Panc1 (cell line): ENCODE measurements around the gene TBC1D9B. TPM values are rescaled to one million over a fixed set of nuclear protein-coding genes. Genes with fewer than 3 reads are reported as not detected.

ENCODE experiments used
- ATAC-seq: fragments of 200-7000 bp; cut with Tn5 transposase; 2 replicates; pipeline ENCODE4 v1.9.1; 2020; ENCODE audit warnings: mild to moderate bottlenecking, moderate library complexity
- BruUV-seq: library from RNA; stranded (reverse); fragments of 400-500 nt; replicated peaks from 2 replicates; lab custom pipeline; 2021; lab: Mats Ljungman, UMichigan
- CTCF ChIA-PET: fragments of 300-600 bp; sonication (Branson Sonifier 250); formaldehyde crosslinking; loops from one replicate; lab custom pipeline; 2022; ENCODE audit warnings: antibody characterized with exemption; lab: Charles Lee
- POLR2A ChIA-PET: fragments of 300-600 bp; sonication (Branson Sonifier 250); formaldehyde crosslinking; loops from one replicate; lab custom pipeline; 2022; ENCODE audit warnings: antibody characterized with exemption; lab: Charles Lee
- DNase-seq: peaks from one replicate; pipeline ENCODE4 v3.0.0-alpha.2; 2010; ENCODE audit warnings: low read depth, low spot score
- H3K27ac ChIP-seq: 2 replicates; pipeline ENCODE4 v1.5.1; 2011; ENCODE audit warnings: mild to moderate bottlenecking, low read length, inconsistent platforms
- H3K27me3 ChIP-seq: fragments of 200-500 bp; sonication (Bioruptor generic); 2 replicates; pipeline ENCODE4 v1.6.0; 2014; ENCODE audit warnings: low read length, inconsistent platforms; ENCODE audit not compliant: control insufficient read depth, insufficient read depth
- H3K36me3 ChIP-seq: fragments of 200-500 bp; sonication (Bioruptor generic); 2 replicates; pipeline ENCODE4 v1.5.1; 2014; ENCODE audit warnings: inconsistent platforms, mild to moderate bottlenecking, low read length, moderate library complexity; ENCODE audit not compliant: control insufficient read depth, insufficient read depth
- H3K4me1 ChIP-seq: 2 replicates; pipeline ENCODE4 v1.5.1; 2011; ENCODE audit warnings: inconsistent platforms, mild to moderate bottlenecking, low read length, moderate library complexity; ENCODE audit not compliant: control insufficient read depth, insufficient read depth
- H3K4me3 ChIP-seq, 2 experiments: 2 replicates each; pipeline ENCODE4 v1.5.1; 2011 to 2012; ENCODE audit warnings: low read depth in 2 of 2, low read length in 2 of 2, mild to moderate bottlenecking in 2 of 2, inconsistent platforms in 1 of 2, moderate library complexity in 1 of 2
- H3K9me3 ChIP-seq: fragments of 200-500 bp; sonication (Bioruptor generic); 2 replicates; pipeline ENCODE4 v1.5.1; 2014; ENCODE audit warnings: low read depth, mild to moderate bottlenecking, inconsistent platforms, low read length, moderate library complexity; ENCODE audit not compliant: control insufficient read depth, insufficient read depth
- POLR2AphosphoS5 ChIP-seq: IDR thresholded peaks from 2 replicates; pipeline ENCODE4 v1.6.1; 2012; ENCODE audit warnings: mild to moderate bottlenecking, low read depth, low read length, moderate library complexity
- SIN3A ChIP-seq: IDR thresholded peaks from 2 replicates; pipeline ENCODE4 v1.6.1; 2012; ENCODE audit warnings: low read depth, mild to moderate bottlenecking, low read length, moderate library complexity, borderline replicate concordance; ENCODE audit not compliant: insufficient read depth
- TCF7L2 ChIP-seq: IDR thresholded peaks from 2 replicates; pipeline ENCODE4 v1.6.1; 2011; ENCODE audit warnings: mild to moderate bottlenecking, low read depth, low read length, inconsistent platforms
- in situ Hi-C: cut with HindIII; loops from 2 replicates; pipeline ENCODE4 v1.10.0; 2016; ENCODE audit warnings: low sequenced_read_pairs, low pct_unique_long_range_greater_than_20kb
- intact Hi-C: fragments of 100-400 bp; cut with micrococcal nuclease; formaldehyde crosslinking; loops from one replicate; pipeline ENCODE4 v1.10.0; 2022; ENCODE audit not compliant: unreplicated experiment
- total RNA-seq: library from RNA; stranded (reverse); gene quantifications from one replicate; pipeline ENCODE4 v1.2.1, GENCODE V29; 2021; ENCODE audit not compliant: unreplicated experiment
- TF ChIP-seq, protein P1 (sequence below), 2 experiments: IDR thresholded peaks; 2 replicates each; pipeline ENCODE4 v1.6.1; 2011 to 2012; ENCODE audit warnings: low read depth in 2 of 2, control low read depth in 1 of 2, low read length in 1 of 2, mild to moderate bottlenecking in 1 of 2, moderate library complexity in 1 of 2; ENCODE audit not compliant: insufficient read depth in 1 of 2
- TF ChIP-seq, protein P2 (sequence below): fragments of 450-650 bp; IDR thresholded peaks from 2 replicates; pipeline ENCODE4 v1.5.1; 2017; ENCODE audit warnings: mild to moderate bottlenecking

Gene TBC1D9B
- total RNA-seq, 1 experiment from 2014 or later, result 131 TPM

DNA sequence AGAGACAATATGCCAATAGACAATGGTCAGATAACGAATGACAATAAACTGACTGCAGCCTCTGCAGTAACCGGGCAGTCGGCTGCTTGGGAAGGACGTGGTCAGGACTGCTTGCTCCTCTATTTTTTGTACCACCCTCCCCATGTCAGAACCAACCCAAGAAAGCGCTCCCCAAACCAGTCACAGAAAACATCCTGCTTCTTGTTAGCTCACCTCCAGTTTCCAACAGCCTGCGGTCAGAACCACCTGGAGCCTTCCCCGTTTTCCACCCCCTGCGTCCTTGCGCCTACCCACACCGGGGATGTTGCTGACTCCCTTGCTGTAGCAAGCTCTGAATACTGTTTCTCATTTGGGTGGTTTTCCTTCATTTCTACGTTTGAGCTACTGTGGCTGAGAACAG is 47.4 kb downstream of the TBC1D9B start:
- ChIA-PET CTCF (interaction anchor here (0.7 kb wide), 1 partner anchor 1630 kb away, joined by 6 read pairs; no protein-coding TSS in a partner anchor), POLR2A (no interaction called here)
- in situ Hi-C loops (no loop called here), intact Hi-C loops (no loop called here)
- DNase-seq, result no peak
- TF ChIP-seq, protein P1, sequence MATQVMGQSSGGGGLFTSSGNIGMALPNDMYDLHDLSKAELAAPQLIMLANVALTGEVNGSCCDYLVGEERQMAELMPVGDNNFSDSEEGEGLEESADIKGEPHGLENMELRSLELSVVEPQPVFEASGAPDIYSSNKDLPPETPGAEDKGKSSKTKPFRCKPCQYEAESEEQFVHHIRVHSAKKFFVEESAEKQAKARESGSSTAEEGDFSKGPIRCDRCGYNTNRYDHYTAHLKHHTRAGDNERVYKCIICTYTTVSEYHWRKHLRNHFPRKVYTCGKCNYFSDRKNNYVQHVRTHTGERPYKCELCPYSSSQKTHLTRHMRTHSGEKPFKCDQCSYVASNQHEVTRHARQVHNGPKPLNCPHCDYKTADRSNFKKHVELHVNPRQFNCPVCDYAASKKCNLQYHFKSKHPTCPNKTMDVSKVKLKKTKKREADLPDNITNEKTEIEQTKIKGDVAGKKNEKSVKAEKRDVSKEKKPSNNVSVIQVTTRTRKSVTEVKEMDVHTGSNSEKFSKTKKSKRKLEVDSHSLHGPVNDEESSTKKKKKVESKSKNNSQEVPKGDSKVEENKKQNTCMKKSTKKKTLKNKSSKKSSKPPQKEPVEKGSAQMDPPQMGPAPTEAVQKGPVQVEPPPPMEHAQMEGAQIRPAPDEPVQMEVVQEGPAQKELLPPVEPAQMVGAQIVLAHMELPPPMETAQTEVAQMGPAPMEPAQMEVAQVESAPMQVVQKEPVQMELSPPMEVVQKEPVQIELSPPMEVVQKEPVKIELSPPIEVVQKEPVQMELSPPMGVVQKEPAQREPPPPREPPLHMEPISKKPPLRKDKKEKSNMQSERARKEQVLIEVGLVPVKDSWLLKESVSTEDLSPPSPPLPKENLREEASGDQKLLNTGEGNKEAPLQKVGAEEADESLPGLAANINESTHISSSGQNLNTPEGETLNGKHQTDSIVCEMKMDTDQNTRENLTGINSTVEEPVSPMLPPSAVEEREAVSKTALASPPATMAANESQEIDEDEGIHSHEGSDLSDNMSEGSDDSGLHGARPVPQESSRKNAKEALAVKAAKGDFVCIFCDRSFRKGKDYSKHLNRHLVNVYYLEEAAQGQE (IDR thresholded peaks at IDR 0.05; ENCODE audit: insufficient read depth in 1 of 2, low read depth in 2 of 2, low read length in 1 of 2), result no peak
- TF ChIP-seq POLR2AphosphoS5 (no peak; the same call in 1 of the 2 replicates), SIN3A (no peak), TCF7L2 (no peak)
- TF ChIP-seq, protein P2, sequence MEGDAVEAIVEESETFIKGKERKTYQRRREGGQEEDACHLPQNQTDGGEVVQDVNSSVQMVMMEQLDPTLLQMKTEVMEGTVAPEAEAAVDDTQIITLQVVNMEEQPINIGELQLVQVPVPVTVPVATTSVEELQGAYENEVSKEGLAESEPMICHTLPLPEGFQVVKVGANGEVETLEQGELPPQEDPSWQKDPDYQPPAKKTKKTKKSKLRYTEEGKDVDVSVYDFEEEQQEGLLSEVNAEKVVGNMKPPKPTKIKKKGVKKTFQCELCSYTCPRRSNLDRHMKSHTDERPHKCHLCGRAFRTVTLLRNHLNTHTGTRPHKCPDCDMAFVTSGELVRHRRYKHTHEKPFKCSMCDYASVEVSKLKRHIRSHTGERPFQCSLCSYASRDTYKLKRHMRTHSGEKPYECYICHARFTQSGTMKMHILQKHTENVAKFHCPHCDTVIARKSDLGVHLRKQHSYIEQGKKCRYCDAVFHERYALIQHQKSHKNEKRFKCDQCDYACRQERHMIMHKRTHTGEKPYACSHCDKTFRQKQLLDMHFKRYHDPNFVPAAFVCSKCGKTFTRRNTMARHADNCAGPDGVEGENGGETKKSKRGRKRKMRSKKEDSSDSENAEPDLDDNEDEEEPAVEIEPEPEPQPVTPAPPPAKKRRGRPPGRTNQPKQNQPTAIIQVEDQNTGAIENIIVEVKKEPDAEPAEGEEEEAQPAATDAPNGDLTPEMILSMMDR, result no peak
- BruUV-seq, result no TSS peak
- Histone ChIP-seq H3K4me3 (peak overlapping the region; percentile 89 to 97), H3K9me3 (no peaks in the 10 kb centered on the region), H3K4me1 (peaks cover 10% of the 10 kb centered on the region), H3K36me3 (no peaks in the 10 kb centered on the region; the same call in 1 of the 2 replicates), H3K27ac (peak overlapping the region; percentile 92), H3K27me3 (no peaks in the 10 kb centered on the region)
- no peak; the same call in 1 of the 2 replicates for ATAC-seq

DNA sequence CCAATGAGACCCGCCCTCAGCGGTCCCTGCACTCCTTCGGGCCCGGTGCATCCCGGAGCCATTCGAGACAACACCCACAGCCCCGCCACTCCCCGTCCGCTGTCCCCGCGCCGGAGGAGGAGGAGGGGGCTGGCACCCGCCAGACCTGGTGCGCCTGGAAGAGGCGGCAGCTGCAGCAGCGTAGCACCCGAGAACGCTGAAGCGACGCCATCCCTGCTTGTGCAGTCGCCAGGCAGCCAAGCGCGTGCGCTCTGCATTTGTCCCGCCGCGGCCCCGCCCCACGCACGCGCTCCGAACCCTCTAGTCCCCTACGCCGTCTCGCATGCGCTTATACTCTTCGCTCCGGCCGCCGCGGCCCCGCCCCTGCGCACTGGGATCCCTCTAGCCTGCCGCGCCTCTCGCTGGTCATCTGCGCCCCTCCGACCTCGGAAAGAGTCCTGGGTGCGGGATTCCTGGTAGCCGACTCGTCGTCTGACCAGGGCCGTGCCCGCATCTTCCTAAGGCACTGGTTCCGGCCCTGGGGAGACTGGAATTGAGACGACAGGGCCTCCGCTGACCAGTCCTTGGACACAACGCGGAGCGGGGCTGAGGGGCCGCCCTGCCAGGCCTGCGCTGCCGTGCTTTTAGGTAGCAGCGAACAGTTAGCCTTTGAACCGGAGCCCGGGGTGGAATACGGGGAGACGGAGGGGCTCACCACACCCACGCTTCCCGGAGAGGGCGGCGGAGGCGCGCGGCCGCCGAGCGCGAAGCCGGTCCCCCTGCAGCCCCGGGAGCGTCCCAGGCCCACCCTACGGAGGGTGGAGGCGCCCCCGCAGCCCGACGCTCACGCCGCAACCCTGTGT is 48.9 kb downstream of the TBC1D9B start, which contains the start of gene MRNIP:
TSS of gene MRNIP (minus strand) at position 232 of the 842 bp plus-strand sequence. CDS start at position 211, 21 bp downstream.
- TF ChIP-seq TCF7L2 (peak; percentile 61; the same call in 1 of the 2 replicates), SIN3A (peak; percentile 88), POLR2AphosphoS5 (peak; percentile 94)
- TF ChIP-seq, protein P2, result no peak
- TF ChIP-seq, protein P1 (IDR thresholded peaks at IDR 0.05; ENCODE audit: insufficient read depth in 1 of 2, low read depth in 2 of 2, low read length in 1 of 2), result 0 out of 4 replicates have a peak, but pooled peaks of 1 of the 2 experiments have one; percentile 10
- Histone ChIP-seq H3K27ac (peak within 1 kb of the TSS; percentile 92), H3K4me1 (peaks cover 10% of the 10 kb centered on the region), H3K36me3 (no peaks in the 10 kb centered on the region; the same call in 1 of the 2 replicates), H3K27me3 (no peaks in the 10 kb centered on the region), H3K9me3 (no peaks in the 10 kb centered on the region), H3K4me3 (peak within 1 kb of the TSS; percentile 89 to 97)
- ATAC-seq (peak; percentile 97), DNase-seq (peak; percentile 69)
- BruUV-seq, result TSS peak; percentile 91
- in situ Hi-C loops, result no loop called here
- intact Hi-C loops, result loop anchor here (10.0 kb wide), 1 partner anchor 236 kb away; no protein-coding TSS in a partner anchor
- CTCF ChIA-PET, result no interaction called here
- POLR2A ChIA-PET, result no interaction called here
